Measurements from ENCODE around the gene UBE2E3.

UBE2E3 gene

DNA sequence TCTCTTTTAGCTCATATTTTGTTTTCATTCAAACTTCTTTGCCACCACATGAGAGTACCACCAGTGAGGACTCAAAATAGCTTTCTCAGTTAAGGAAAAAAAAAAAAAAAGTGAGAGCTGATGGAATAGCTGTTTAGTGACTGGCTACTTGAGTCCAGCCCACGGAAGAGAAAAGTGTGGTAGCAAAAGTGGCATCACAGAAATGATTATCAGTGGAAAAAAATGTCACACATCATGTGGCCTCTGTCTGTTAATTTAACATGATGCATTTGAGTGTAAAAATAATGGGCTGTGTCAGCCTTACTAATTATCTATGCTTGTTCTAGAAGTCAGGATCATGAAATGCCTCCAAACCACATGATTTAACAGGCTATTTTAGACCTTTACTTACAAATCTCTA, 132.5 kb downstream of the UBE2E3 start:
- no peak for DNase-seq
- intact Hi-C loops (cut with DNase I) = no loop called here
